ENCODE measurements around the gene PRR35. TPM values are rescaled to one million over a fixed set of nuclear protein-coding genes. Genes with fewer than 3 reads are reported as not detected.

PRR35 gene
- total RNA-seq, 1 donor from 2014 or later = not detected

- no peaks in the 10 kb centered on the region for H3K9me3 ChIP-seq
- H3K27ac ChIP-seq = peak overlapping the region; percentile 91
- no peaks in the 10 kb centered on the region for H3K27me3 ChIP-seq (ENCODE audit: low read depth)
- intact Hi-C loops (cut with DNase I) = no loop called here
- TF ChIP-seq, protein P1, sequence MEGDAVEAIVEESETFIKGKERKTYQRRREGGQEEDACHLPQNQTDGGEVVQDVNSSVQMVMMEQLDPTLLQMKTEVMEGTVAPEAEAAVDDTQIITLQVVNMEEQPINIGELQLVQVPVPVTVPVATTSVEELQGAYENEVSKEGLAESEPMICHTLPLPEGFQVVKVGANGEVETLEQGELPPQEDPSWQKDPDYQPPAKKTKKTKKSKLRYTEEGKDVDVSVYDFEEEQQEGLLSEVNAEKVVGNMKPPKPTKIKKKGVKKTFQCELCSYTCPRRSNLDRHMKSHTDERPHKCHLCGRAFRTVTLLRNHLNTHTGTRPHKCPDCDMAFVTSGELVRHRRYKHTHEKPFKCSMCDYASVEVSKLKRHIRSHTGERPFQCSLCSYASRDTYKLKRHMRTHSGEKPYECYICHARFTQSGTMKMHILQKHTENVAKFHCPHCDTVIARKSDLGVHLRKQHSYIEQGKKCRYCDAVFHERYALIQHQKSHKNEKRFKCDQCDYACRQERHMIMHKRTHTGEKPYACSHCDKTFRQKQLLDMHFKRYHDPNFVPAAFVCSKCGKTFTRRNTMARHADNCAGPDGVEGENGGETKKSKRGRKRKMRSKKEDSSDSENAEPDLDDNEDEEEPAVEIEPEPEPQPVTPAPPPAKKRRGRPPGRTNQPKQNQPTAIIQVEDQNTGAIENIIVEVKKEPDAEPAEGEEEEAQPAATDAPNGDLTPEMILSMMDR (IDR thresholded peaks at IDR 0.05) = no peak
- H3K4me1 ChIP-seq = peaks cover 72% of the 10 kb centered on the region
- H3K36me3 ChIP-seq = peaks cover 6% of the 10 kb centered on the region
- DNase-seq = peak; percentile 87
- peak overlapping the region; percentile 92 for H3K4me3 ChIP-seq
- peak; percentile 22 to 26 for ATAC-seq
Measured at GRCh38 chr16:592518-593306, 32.5 kb downstream of the PRR35 start.

DNA sequence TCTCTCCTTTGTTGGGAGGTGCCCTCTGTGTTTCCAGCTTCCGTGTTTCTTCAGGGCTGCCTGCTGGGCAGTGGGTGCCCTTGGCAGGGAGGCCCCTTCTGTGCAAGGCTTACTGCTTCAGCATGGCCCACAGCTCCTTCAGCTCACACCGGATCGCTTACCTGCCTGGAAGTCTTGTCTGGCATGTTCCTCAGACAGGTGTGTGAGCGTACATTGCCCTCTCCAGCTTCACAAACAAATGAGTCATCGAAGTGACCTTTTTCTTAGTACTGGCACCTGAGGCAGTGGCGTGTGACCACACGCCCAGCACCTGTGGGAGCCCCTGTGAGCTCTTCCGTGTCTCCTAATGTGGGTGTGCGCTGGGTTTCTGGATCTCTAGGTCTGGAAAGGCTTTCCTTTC, 33.2 kb downstream of the PRR35 start:
- TF ChIP-seq, protein P1 (IDR thresholded peaks at IDR 0.05) = no peak
- no peaks in the 10 kb centered on the region for H3K9me3 ChIP-seq
- DNase-seq (peak; percentile 71), ATAC-seq (peak; percentile 14 to 38)
- H3K36me3 ChIP-seq = peaks cover 6% of the 10 kb centered on the region
- no peak overlapping the region for H3K4me3 ChIP-seq
- peak overlapping the region; percentile 91 for H3K27ac ChIP-seq
- intact Hi-C loops (cut with DNase I) = no loop called here
- peaks cover 65% of the 10 kb centered on the region for H3K4me1 ChIP-seq
- H3K27me3 ChIP-seq (ENCODE audit: low read depth) = no peaks in the 10 kb centered on the region

DNA sequence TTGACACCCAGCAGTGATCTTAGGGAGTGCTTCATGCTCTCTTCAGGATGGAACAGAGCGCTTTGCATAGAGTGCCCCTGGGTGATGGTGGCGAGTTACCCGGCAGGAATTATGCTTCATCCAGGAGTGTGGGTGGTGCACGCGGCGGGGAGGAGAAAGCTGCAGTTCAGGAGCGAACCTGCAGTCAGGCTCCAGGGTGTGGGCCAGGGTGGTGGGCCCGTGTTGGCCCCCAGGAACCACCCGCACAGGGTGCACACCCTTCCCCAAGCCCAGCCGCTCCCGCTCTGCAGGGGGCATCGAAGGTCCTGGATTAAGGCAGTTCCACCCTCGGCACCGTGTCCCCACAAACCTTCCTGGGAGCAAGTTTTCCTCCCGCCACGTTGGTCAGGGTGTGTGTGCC, 33.6 kb downstream of the PRR35 start:
- peak; percentile 46 for DNase-seq
- intact Hi-C loops (cut with DNase I) = no loop called here
- Histone ChIP-seq H3K4me3 (no peak overlapping the region), H3K36me3 (peaks cover 9% of the 10 kb centered on the region), H3K27ac (peak overlapping the region; percentile 91), H3K4me1 (peaks cover 63% of the 10 kb centered on the region), H3K27me3 (ENCODE audit: low read depth) (no peaks in the 10 kb centered on the region), H3K9me3 (no peaks in the 10 kb centered on the region)
- ATAC-seq = no peak
- TF ChIP-seq, protein P1 (IDR thresholded peaks at IDR 0.05) = no peak

GRCh38 chr16:595094-595528, 34.9 kb downstream of the PRR35 start:
- Histone ChIP-seq H3K27ac (no peak overlapping the region), H3K36me3 (peaks cover 15% of the 10 kb centered on the region), H3K9me3 (no peaks in the 10 kb centered on the region), H3K27me3 (ENCODE audit: low read depth) (no peaks in the 10 kb centered on the region), H3K4me1 (peaks cover 63% of the 10 kb centered on the region), H3K4me3 (no peak overlapping the region)
- intact Hi-C loops (cut with DNase I) = no loop called here
- DNase-seq (no peak), ATAC-seq (no peak)
- TF ChIP-seq, protein P1 (IDR thresholded peaks at IDR 0.05) = no peak

DNA sequence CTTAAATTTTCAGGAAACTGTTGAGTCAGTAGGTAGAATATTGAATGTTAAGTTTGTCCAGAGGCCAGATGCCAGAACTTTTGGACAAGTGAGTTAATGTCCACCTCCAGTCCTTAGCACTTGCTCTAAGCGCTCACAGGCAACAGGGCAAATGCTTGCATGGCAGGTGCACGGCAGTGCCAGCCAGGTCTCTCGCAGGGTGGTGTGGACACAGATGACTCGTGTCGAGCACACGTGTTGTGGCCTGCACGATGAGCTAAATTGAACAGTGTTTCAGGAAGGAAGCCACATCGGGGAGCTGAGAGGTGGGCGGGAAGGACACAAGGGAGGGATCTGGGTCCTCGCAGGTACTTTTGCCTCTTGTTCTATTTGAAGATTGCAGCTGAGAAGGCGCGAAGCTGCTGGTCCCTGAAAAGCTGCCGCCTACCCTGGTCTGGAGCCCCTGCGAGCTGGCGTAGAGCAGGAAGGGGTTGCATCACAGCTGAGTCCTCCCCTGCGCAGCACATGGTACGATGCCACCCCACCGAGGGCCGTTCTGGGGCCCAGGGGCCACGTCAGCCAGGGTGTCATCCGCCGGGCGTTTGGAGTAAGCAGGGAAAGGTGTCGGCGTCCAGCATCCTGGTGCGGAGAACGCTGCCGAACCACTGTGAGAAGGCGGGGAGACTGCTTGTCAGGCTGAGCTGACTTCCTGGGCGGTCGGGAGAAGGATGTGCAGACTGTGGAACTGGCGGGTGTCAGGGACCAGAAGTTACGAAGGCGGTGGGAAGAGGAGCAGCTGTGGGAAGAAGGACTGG, 35.9 kb downstream of the PRR35 start:
- ATAC-seq (no peak), DNase-seq (peak; percentile 42)
- no peaks in the 10 kb centered on the region for H3K9me3 ChIP-seq
- peaks cover 57% of the 10 kb centered on the region for H3K4me1 ChIP-seq
- H3K27ac ChIP-seq = no peak overlapping the region
- peaks cover 23% of the 10 kb centered on the region for H3K36me3 ChIP-seq
- TF ChIP-seq, protein P1 (IDR thresholded peaks at IDR 0.05) = no peak
- intact Hi-C loops (cut with DNase I) = no loop called here
- no peaks in the 10 kb centered on the region for H3K27me3 ChIP-seq (ENCODE audit: low read depth)
- H3K4me3 ChIP-seq = no peak overlapping the region

Data from lower lobe of right lung (tissue), 2 donors.